Stomach (tissue), 9 donors: ENCODE measurements around the gene GOLGA7B. TPM values are rescaled to one million over a fixed set of nuclear protein-coding genes. Genes with fewer than 3 reads are reported as not detected.

Experiments
- DNase-seq, 2 donors: peaks; one replicate each; pipeline versions ENCODE4 v3.0.0 to v3.0.0-alpha.2; 2013 to 2019
- H3K27ac ChIP-seq, 5 donors: fragments of 200-600 bp in 4 of 5; sonication (generic) in 4 of 5; one replicate each; pipeline ENCODE4 v1.5.1; 2013 to 2019; ENCODE audit warnings: mild to moderate bottlenecking in 1 of 5, moderate library complexity in 1 of 5
- H3K27me3 ChIP-seq, 3 donors: fragments of 200-600 bp; sonication (generic); one replicate each; pipeline ENCODE4 v1.5.1; 2017 to 2019; ENCODE audit warnings: mixed run types in 1 of 3
- H3K36me3 ChIP-seq, 4 donors: fragments of 200-600 bp; sonication (generic); 1 replicate in 3 of 4; 2 replicates in 1 of 4; pipeline ENCODE4 v1.5.1; 2016 to 2019
- H3K4me1 ChIP-seq, 4 donors: fragments of 200-600 bp; sonication (generic); one replicate each; pipeline ENCODE4 v1.5.1; 2016 to 2019
- H3K4me3 ChIP-seq, 4 donors: fragments of 200-600 bp; sonication (generic) in 3 of 4; one replicate each; pipeline ENCODE4 v1.5.1; 2016 to 2019; ENCODE audit warnings: mild to moderate bottlenecking in 1 of 4
- H3K9me3 ChIP-seq, 4 donors: fragments of 200-600 bp; sonication (generic); one replicate each; pipeline ENCODE4 v1.5.1; 2016 to 2019
- EP300 ChIP-seq: sonication (generic); formaldehyde crosslinking; IDR thresholded peaks from one replicate; pipeline ENCODE4 v1.6.1; 2017; ENCODE audit warnings: antibody characterized with exemption
- POLR2A ChIP-seq, 4 donors: fragments of 450-650 bp; IDR thresholded peaks; one replicate each; pipeline ENCODE4 v1.6.1; 2016; ENCODE audit warnings: antibody characterized with exemption in 4 of 4, control low read depth in 2 of 4, mild to moderate bottlenecking in 1 of 4, moderate library complexity in 1 of 4
- POLR2AphosphoS5 ChIP-seq, 3 donors: sonication (generic); formaldehyde crosslinking; IDR thresholded peaks; one replicate each; pipeline ENCODE4 v1.6.1; 2016; ENCODE audit warnings: antibody characterized with exemption in 3 of 3
- WGBS, 5 donors: extraction: QIAGEN DNeasy Blood & Tissue Kit in 3 of 5; methylation state at CpG; one replicate each; pipeline versions ENCODE4 v1.1.5 to v1.1.7; 2013 to 2018; 5-methylcytosine and 5-hydroxymethylcytosine counted together
- intact Hi-C: fragments of 100-400 bp; cut with DNase I; formaldehyde crosslinking; loops from one replicate; pipeline ENCODE4 v1.15.1; 2023; ENCODE audit warnings: low total_unique reads
- polyA plus RNA-seq, 3 donors: library from polyadenylated mRNA; stranded (reverse); fragments of 200-250 nt; gene quantifications; one replicate each; pipeline ENCODE4 v1.2.3, GENCODE V29; 2013
- total RNA-seq, 5 donors: library from RNA; depleted of rRNA; stranded (reverse); fragments of >200 nt; gene quantifications; one replicate each; pipeline versions ENCODE4 v1.1.0 to v1.2.3, GENCODE V29; 2014 to 2016
- TF ChIP-seq, protein P1 (sequence below), 7 experiments: fragments of 450-650 bp in 4 of 7; fragments of 200-600 bp in 3 of 7; sonication (generic) in 3 of 7; IDR thresholded peaks; one replicate each; pipeline ENCODE4 v1.5.1; 2016 to 2019; ENCODE audit warnings: antibody characterized with exemption in 7 of 7, control low read depth in 2 of 7, mild to moderate bottlenecking in 1 of 7
- donor health status: healthy with polysubstance abuse.
- donor health status: Bipolar disorder and iron deficiency.
- donor health status: healthy.

Gene GOLGA7B
- total and polyA plus RNA-seq, 8 donors, result 0.31 to 2.8 (median 0.83) TPM

DNA sequence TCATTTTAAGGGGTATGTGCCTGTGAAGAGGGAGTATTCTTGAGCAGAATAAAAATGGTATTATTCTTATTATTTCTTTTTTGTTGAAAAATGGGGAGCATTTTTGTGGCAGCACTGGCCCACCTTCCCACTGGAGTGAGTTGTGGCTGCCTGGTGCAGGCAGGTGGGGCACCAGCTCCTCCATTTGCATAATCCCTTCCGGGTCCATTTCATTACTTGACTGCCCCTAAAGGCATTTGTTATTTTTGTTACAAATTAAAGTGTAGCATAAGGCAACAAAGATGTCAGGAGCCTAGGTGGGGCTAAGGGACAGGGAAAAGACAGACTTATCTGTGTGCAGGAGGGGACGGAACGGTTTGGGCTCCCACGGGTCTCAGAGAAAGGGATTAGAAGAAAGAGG is 26.8 kb downstream of the GOLGA7B start:
- H3K4me3 ChIP-seq, result no peak overlapping the region
- H3K27ac ChIP-seq, result no peak overlapping the region
- no peak for DNase-seq
- intact Hi-C loops, result no loop called here
- H3K4me1 ChIP-seq, result no peaks in the 10 kb centered on the region
- H3K27me3 ChIP-seq, result peaks cover 0 to 29% (median 0%) of the 10 kb centered on the region in 3 donors
- 58 to 69% (median 64%) methylated on average over 4 of the region's 4 CpGs for WGBS, 5 donors
- no peaks in the 10 kb centered on the region for H3K9me3 ChIP-seq
- TF ChIP-seq POLR2A (IDR thresholded peaks at IDR 0.05), result no peak
- no peak for TF ChIP-seq EP300
- TF ChIP-seq POLR2AphosphoS5 (IDR thresholded peaks at IDR 0.05), result no peak
- TF ChIP-seq, protein P1, sequence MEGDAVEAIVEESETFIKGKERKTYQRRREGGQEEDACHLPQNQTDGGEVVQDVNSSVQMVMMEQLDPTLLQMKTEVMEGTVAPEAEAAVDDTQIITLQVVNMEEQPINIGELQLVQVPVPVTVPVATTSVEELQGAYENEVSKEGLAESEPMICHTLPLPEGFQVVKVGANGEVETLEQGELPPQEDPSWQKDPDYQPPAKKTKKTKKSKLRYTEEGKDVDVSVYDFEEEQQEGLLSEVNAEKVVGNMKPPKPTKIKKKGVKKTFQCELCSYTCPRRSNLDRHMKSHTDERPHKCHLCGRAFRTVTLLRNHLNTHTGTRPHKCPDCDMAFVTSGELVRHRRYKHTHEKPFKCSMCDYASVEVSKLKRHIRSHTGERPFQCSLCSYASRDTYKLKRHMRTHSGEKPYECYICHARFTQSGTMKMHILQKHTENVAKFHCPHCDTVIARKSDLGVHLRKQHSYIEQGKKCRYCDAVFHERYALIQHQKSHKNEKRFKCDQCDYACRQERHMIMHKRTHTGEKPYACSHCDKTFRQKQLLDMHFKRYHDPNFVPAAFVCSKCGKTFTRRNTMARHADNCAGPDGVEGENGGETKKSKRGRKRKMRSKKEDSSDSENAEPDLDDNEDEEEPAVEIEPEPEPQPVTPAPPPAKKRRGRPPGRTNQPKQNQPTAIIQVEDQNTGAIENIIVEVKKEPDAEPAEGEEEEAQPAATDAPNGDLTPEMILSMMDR (IDR thresholded peaks at IDR 0.05), result no peak
- no peaks in the 10 kb centered on the region for H3K36me3 ChIP-seq

DNA sequence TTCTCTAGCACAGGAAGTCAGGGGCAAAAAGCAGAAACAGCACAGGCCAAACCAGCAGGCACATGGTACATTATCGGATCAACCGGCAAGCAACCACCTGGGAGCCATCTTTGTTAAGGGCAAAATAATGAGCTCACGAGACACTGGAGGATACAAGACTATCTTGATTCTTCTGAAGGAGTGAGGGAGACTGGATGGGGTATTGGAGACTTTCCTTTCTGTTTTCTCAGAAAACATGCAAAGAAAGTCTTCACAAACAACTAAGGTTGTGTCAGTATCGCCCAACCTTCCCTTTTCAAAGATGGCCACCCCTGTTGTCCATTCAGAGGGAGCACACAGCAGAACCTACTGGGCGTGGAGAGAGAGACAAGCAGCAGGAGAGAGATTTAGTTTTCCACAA is 29.6 kb downstream of the GOLGA7B start:
- peaks cover 0 to 18% (median 6%) of the 10 kb centered on the region in 4 donors for H3K4me1 ChIP-seq
- H3K27ac ChIP-seq, result no peak overlapping the region
- intact Hi-C loops, result no loop called here
- no peak for DNase-seq
- 93 to 99% (median 93%) methylated on average over 5 of the region's 5 CpGs for WGBS, 5 donors
- H3K27me3 ChIP-seq, result peaks cover 0 to 22% (median 0%) of the 10 kb centered on the region in 3 donors
- H3K36me3 ChIP-seq, result no peaks in the 10 kb centered on the region
- no peaks in the 10 kb centered on the region for H3K9me3 ChIP-seq
- H3K4me3 ChIP-seq, result no peak overlapping the region
- TF ChIP-seq POLR2AphosphoS5 (IDR thresholded peaks at IDR 0.05), result no peak
- TF ChIP-seq POLR2A (IDR thresholded peaks at IDR 0.05), result no peak
- TF ChIP-seq, protein P1 (IDR thresholded peaks at IDR 0.05), result no peak
- TF ChIP-seq EP300, result no peak

DNA sequence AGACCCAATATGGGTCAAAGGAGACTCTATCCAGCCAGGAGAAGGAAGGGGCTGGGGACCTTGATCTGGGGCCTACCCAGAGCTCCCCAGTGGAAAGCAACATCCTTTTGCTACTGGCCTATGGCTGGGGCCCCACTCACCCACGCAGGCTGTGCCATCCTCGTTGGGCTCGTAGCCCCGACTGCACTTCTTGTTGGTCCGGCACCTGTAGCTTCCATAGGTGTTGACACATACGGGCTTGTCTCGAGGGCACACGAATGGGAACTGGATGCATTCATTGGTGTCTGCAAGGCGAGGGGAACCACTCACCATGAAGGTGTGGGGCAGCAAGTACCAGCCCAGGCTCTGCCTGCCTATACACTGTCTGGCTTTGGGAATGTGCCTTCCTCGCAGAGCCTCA is 30.5 kb downstream of the GOLGA7B start:
- WGBS, 5 donors, result 87 to 97% (median 97%) methylated on average over 10 of the region's 10 CpGs
- Histone ChIP-seq H3K27me3 (peaks cover 0 to 22% (median 0%) of the 10 kb centered on the region in 3 donors), H3K4me1 (peaks cover 0 to 18% (median 6%) of the 10 kb centered on the region in 4 donors), H3K4me3 (no peak overlapping the region), H3K27ac (no peak overlapping the region), H3K9me3 (no peaks in the 10 kb centered on the region), H3K36me3 (no peaks in the 10 kb centered on the region)
- no peak for DNase-seq
- intact Hi-C loops, result no loop called here
- TF ChIP-seq EP300 (no peak), POLR2A (IDR thresholded peaks at IDR 0.05) (no peak), POLR2AphosphoS5 (IDR thresholded peaks at IDR 0.05) (no peak)
- TF ChIP-seq, protein P1 (IDR thresholded peaks at IDR 0.05), result no peak

DNA sequence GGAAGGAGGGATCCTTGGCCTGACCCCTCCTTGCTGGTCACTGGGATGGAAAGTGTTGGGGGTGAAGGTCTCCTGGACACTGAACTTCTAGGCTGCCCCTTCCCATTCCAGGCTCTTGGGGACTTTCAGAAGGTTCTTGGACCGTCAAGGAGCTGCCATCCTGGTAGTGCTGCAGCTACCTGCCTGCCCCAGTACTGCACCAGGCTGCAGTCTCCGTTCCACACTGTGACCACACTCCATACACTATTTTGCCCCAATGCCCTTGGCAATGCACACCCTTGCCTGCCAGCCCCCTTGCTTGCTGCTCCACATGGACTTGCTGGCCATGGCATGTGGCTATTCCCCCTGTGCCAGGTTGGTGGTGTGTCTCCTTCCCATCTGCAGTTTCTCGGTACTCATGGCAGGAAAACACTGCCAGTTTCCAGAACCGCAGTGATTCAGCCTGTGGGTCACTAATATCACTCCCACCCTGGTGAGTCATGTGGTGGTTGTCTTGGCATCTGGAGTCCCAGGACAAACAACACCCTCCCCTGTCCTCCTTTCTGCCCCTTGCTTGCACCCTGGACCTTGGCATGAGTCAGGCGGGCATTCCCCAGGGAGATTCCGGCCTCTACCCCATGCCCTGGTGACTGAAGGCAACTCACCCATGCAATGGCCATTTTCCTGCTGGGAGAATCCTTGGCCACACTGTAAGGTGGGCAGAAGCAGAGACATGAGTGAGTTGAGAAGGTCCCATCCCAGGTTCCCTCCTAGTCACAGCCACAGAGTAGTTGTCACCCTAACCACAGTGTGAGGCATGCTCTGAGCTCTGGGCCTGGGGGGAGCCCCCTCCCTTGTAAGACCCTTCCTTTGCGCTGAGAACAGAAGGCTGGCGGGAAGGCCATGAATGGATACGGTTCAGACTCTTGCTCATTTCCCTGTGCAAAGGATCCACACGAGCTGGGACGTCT is 32.8 kb downstream of the GOLGA7B start:
- TF ChIP-seq POLR2AphosphoS5 (IDR thresholded peaks at IDR 0.05) (peak in 2 of 3 donors; percentile 9 to 64), POLR2A (IDR thresholded peaks at IDR 0.05) (no peak)
- Histone ChIP-seq H3K27me3 (peaks cover 0 to 15% (median 0%) of the 10 kb centered on the region in 3 donors), H3K36me3 (no peaks in the 10 kb centered on the region), H3K4me3 (no peak overlapping the region), H3K27ac (peak overlapping the region in 3 of 5 donors; percentile 25 to 69 (median 62)), H3K4me1 (peaks cover 0 to 33% (median 6%) of the 10 kb centered on the region in 4 donors), H3K9me3 (no peaks in the 10 kb centered on the region)
- intact Hi-C loops, result no loop called here
- peak; percentile 12 to 74 for DNase-seq
- WGBS, 5 donors, result 54 to 66% (median 63%) methylated on average over 10 to 11 of the region's 11 CpGs
